ENCODE measurements around the gene SEPTIN7. TPM values are rescaled to one million over a fixed set of nuclear protein-coding genes. Genes with fewer than 3 reads are reported as not detected.

Gene SEPTIN7
- total and polyA plus RNA-seq, 12 donors: 139 to 234 (median 200) TPM

- ATAC-seq (peak in 1 of 8 donors; percentile 34), DNase-seq (no peak)
- no peak for TF ChIP-seq CTCF (IDR thresholded peaks at IDR 0.05)
- H3K27ac ChIP-seq: peak overlapping the region in 6 of 10 donors; percentile 5 to 76 (median 64)
- H3K9me3 ChIP-seq: no peaks in the 10 kb centered on the region
- no peaks in the 10 kb centered on the region for H3K27me3 ChIP-seq
- peaks cover 3 to 52% (median 40%) of the 10 kb centered on the region in 9 donors for H3K4me1 ChIP-seq
- intact Hi-C loops (cut with DNase I): loop anchor here in 1 of 10 donors (5.0 kb wide), 1 partner anchor 37 kb away; no protein-coding TSS in a partner anchor
- WGBS, 2 donors: 61 to 67% methylated on average over 7 of the region's 7 CpGs
- no peak overlapping the region for H3K4me3 ChIP-seq
- H3K36me3 ChIP-seq: no peaks in the 10 kb centered on the region
Observed at GRCh38 chr7:35760143-35760745, 40.6 kb upstream of the SEPTIN7 start.

- H3K4me3 ChIP-seq: no peak overlapping the region
- DNase-seq: no peak
- intact Hi-C loops (cut with DNase I): loop anchor here in 1 of 10 donors (5.0 kb wide), 1 partner anchor 35 kb away; no protein-coding TSS in a partner anchor
- no peaks in the 10 kb centered on the region for H3K27me3 ChIP-seq
- 20 to 24% methylated on average over 4 of the region's 4 CpGs for WGBS, 2 donors
- H3K4me1 ChIP-seq: peaks cover 3 to 47% (median 34%) of the 10 kb centered on the region in 9 donors
- no peak for TF ChIP-seq CTCF (IDR thresholded peaks at IDR 0.05)
- peak overlapping the region in 9 of 10 donors; percentile 28 to 76 (median 55) for H3K27ac ChIP-seq
- peak in 7 of 8 donors; percentile 43 to 70 (median 61) for ATAC-seq
- no peaks in the 10 kb centered on the region for H3K36me3 ChIP-seq
- H3K9me3 ChIP-seq: peaks cover 0 to 2% (median 0%) of the 10 kb centered on the region in 11 donors
Observed at GRCh38 chr7:35761871-35762677, 38.8 kb upstream of the SEPTIN7 start.

- ATAC-seq (peak in 1 of 8 donors; percentile 54), DNase-seq (no peak)
- WGBS, 2 donors: 19 to 44% methylated on average over 3 of the region's 3 CpGs
- intact Hi-C loops (cut with DNase I): loop anchor here in 1 of 10 donors (5.0 kb wide), 1 partner anchor 35 kb away; no protein-coding TSS in a partner anchor
- H3K4me3 ChIP-seq: no peak overlapping the region
- no peaks in the 10 kb centered on the region for H3K36me3 ChIP-seq
- peaks cover 0 to 6% (median 0%) of the 10 kb centered on the region in 11 donors for H3K9me3 ChIP-seq
- H3K4me1 ChIP-seq: peaks cover 3 to 43% (median 27%) of the 10 kb centered on the region in 9 donors
- H3K27me3 ChIP-seq: no peaks in the 10 kb centered on the region
- TF ChIP-seq CTCF (IDR thresholded peaks at IDR 0.05): no peak
- H3K27ac ChIP-seq: peak overlapping the region in 6 of 10 donors; percentile 34 to 76 (median 58)
Observed at GRCh38 chr7:35762781-35763180, 38.1 kb upstream of the SEPTIN7 start.

GRCh38 chr7:35768346-35768745 lies 32.5 kb upstream of the SEPTIN7 start:
- Histone ChIP-seq H3K4me3 (no peak overlapping the region), H3K9me3 (peaks cover 0 to 6% (median 0%) of the 10 kb centered on the region in 11 donors), H3K27ac (no peak overlapping the region), H3K27me3 (no peaks in the 10 kb centered on the region), H3K36me3 (no peaks in the 10 kb centered on the region), H3K4me1 (peaks cover 0 to 6% (median 0%) of the 10 kb centered on the region in 9 donors)
- 98% methylated on average over 20 of the region's 20 CpGs for WGBS, 2 donors
- no peak for ATAC-seq
- no peak for DNase-seq
- intact Hi-C loops (cut with DNase I): no loop called here
- TF ChIP-seq CTCF (IDR thresholded peaks at IDR 0.05): no peak
